CD4-positive, alpha-beta T cell treated with Interleukin-17A for 1 hour (primary cell): ENCODE data around the gene TDG.
"Not testable (repeated sequence)": the region's sequence is repeated elsewhere in the genome, so short reads cannot be mapped to it uniquely, and the experiment has no call there.

ENCODE experiments used
- DNase-seq: peaks from one replicate; pipeline ENCODE4 v3.0.0-alpha.2; 2020

Gene TDG

DNA sequence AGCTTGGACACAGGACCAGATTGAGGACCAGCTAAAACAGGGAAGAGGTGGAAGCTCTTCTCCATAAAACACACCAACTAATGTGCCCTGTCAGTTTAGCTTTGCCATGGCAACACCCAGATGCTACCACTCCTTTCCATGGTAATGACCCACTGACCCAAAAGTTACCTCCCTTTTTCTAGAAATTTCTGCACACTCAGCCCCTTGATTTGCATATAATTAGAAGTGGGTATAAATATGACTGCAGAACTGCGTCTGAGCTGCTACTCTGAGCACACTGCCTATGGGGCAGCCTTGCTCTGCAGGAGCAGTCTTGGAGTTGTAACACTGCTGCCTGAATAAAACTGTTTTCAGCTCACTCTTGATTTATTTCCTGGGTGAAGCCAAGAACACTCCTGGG is 3.2 kb upstream of the TDG start:
- DNase-seq: no peak

DNA sequence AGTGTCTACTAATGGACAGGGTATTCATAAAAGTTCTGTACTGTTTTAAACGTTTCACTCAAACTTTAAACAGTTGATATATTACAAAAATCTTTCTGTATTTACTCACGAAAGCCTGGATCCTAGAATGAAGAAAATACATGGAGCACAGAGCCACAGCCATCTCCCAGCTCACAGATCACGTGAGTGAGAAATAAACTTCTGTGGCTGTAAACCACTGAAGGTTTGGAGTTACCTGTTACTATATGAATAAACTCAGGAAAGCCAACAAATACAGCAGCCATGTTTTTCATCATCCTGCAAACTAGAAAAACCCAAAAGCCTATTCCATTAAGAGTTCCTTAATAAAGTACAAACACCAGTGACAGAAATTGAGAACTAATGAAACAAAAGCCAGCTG is 867 bp upstream of the TDG start:
- no peak for DNase-seq

DNA sequence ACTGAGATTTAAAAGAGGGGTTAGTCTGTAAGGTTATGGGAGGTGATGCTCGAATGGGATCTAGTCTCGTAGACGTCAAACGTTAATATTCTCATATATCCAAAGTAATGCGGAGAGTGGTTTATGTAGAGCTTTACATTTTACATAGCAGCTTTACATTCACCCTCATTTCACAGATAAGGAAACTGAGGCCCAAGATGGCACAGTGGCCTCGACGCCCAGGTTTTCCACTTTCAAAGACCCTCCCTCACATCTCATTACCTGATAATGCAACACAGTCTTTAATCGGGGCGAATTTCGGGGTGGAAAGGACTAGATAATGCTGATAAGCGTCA is 450 bp upstream of the TDG start:
- DNase-seq: no peak

DNA sequence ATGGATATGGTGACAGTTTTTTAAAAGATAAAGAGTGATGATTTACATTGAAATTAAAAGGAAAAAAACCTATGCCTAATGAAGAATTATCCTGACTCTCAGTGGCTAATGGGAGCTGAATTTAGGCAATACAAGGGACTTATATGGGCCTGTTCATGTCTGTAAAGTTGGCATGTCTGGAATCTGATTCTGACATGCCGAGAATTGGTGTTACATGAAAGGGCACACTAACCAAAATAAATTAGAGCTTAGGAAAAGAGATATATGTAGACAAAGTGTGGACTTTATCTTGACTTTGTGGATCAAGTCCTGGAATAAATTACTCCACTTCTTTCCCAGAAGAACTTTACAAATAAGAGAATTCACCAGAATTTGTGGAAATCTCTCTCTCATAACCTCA is 1.1 kb downstream of the TDG start:
- DNase-seq: no peak

DNA sequence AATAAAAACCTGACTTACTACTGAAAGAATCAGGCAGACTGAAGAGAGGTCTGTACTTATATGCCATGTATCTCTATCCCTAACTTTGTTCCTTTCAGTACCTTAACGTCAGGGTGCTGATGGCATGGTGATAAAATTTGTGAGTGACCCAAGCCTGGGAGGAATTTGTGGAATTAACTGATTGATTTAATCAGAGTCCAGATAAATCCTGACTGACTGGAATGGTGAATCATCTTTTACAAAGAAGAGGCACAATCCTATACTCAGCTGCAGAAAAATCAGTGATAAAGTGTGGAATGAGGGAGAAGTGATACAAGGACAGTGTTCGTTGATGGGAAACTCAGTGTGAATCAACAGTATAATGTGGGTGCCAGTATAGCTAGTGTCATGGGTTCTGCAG is 3.7 kb downstream of the TDG start:
- no peak for DNase-seq

- no peak for DNase-seq
Observed at GRCh38 chr12:103973909-103974308, 8.2 kb downstream of the TDG start.

GRCh38 chr12:103975368-103975767 is 9.7 kb downstream of the TDG start:
- no peak for DNase-seq

DNA sequence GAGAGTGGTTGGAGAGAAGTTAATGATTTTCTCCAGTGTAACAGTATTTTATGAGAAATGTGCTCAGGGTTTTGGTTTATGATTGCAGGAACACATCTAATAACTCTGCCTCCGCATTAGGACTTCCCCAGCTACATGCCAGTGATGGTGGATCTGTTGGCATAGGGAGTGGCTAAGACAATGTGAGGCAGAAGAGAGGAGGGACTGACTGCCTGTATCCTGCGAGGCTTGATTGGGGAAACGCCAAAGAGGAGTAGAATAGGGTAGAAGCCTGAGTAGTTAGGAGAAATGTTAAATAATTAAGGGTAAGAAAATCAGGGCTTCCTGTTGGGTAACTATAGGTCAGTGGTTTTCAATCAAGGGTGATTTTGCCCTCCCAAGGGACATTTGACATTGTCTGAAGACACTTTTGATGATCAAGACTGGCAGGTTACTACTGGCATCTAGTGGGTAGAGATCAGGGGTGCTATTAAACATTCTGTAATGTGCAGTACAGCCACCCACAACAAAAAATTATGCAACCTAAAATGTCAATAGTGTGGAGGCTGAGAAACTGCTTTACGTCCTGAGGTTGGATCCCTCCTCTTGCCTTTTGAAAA is 12.8 kb downstream of the TDG start:
- no peak for DNase-seq

GRCh38 chr12:103986829-103987228 is 21.2 kb downstream of the TDG start:
- DNase-seq: no peak

- DNase-seq: no peak
Observed at GRCh38 chr12:103994235-103994634, 28.6 kb downstream of the TDG start.

DNA sequence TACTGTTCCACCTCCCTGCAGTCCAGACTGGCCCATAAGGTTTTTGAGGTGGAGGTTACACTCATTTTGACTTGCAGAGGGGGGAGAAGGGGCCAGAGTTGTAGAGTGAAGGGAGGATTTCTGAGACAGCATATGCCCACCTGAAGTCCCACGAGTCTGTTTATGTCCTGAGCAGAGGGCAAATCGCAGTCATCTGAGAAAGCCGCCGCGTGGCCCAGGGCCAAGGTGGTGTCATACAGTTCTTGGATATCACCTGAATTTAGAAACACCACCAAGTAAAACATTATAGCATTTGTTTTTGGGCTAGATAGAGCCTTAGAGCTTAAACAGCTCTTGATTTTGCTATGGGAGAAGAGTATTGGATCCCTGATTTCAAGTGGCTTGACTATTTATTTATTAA is 30.9 kb downstream of the TDG start:
- DNase-seq: no peak

GRCh38 chr12:103997286-103997900 is 31.7 kb downstream of the TDG start:
- DNase-seq: no peak

DNA sequence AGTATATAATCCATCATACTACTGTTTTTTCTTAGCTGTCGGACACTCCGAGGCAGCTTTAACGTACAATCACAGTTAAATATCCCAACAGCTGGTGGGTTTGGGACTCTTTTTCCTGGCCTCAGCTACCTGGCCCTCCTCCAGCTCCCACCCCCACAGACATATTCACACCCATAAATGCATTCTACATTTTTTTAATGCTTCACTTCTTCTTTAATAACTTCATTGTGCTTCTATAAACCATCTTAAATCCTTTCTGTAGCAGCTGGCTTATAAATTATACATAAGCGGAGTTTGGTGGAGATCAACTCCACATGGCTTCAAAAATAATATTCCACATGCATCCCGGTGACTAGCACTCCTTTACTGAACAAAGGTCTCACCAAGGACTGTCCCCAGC is 33.3 kb downstream of the TDG start:
- DNase-seq: no peak

GRCh38 chr12:104000807-104001434 is 35.2 kb downstream of the TDG start:
- DNase-seq: no peak

- no peak for DNase-seq
Observed at GRCh38 chr12:104002686-104003085, 37.0 kb downstream of the TDG start.

DNA sequence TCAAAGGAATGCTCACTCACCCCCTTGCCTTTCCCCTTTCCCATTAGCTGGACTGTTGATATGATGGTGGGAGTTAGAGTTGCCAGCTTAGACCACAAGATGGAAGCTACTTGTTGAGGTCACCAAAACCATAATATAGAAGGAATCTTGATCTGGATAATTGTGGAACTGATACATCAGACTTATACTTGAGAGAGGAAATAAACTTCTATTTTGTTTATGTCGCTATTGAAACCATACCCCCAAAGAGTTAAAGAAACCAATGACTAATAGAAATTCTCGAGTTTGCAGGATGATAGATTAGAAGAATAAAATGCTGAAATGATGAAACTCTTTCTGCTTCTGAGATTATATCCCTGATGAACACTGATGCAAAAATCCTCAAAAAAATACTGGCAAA is 37.9 kb downstream of the TDG start:
- DNase-seq: no peak

GRCh38 chr12:104006929-104007328 is 41.3 kb downstream of the TDG start:
- no peak for DNase-seq

GRCh38 chr12:104010121-104010520 is 44.4 kb downstream of the TDG start:
- DNase-seq: no peak

DNA sequence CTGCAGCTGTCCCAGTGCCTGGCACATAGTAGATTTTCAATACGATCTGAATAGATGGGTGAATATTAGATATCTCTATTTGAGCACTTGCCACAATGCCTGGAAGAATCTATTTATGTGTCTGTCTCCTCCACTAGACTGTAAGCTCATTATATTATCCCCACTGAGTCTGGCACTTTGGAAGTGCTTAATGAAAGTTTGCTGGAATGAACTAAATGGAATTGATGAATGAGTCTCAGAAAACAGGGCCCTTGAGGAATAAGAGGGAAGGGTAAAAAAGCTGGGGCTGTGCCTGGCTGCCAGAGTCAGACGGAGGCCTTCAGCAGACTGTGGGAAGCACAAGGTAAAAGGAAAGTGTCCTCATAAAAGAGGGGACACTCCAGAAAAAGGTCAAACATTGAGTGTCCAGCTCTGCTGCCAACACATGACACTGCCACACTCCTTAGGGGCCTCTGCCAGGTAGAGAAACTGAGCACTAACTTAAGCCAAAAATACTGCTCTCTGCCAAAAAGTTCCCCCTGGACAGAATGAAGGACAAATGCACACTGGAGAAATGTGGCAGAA is 45.0 kb downstream of the TDG start:
- DNase-seq: no peak

DNA sequence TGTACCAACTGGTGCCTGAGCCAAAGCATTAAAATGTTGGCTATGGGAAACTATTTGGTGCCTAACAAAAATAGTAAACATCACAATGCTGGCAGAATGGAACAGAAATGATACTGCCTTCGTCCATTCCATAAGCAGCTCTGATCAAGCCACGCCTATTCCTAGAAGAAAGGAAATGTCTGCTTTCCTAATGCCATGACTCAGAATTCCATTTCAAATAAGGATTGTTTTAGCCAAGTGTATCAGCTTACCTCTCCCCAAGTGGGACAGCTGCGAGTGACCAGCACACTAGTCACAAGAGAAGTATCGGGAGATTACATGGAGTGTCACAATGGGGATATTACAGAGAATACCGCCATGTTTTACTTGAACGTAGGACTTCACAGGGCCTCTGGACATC is 45.6 kb downstream of the TDG start:
- no peak for DNase-seq

DNA sequence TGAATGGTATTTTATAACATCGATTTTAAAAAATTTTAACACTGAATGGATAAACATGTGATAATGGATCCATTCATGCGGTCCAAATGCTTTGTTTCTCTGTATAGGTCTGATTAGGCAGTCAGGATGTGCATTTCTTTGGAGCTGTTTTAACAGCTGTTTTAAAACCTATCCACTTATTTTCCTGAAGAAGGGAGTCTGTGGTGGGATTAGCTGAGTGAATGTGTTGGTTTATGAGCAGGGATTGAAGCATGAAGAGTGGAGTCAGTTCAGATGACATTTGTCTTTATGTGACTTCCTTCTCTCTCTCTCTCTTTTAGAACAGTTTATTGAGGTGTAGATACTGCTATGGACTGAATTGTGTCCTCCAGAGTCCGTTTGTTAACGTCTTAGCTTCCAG is 46.7 kb downstream of the TDG start:
- no peak for DNase-seq

DNA sequence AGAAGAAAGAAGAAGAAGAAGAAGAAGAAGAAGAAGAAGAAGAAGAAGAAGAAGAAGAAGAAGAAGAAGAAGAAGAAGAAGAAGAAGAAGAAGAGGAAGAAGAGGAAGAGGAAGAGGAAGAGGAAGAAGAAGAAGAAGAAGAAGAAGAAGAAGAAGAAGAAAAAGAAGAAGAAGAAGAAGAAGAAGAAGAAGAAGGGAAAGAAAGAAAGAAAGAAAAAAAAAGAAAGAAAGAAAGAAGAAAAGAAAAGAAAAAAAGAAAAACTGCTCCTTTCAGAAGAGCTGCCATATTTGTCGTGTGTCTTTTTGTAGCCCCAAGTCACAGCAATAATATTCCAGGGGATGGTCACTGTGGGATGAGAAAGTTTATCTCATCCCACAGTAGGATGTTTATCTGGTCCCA is 56.2 kb downstream of the TDG start:
- not testable (repeated sequence) for DNase-seq

GRCh38 chr12:104022786-104023185 is 57.1 kb downstream of the TDG start:
- DNase-seq: no peak

DNA sequence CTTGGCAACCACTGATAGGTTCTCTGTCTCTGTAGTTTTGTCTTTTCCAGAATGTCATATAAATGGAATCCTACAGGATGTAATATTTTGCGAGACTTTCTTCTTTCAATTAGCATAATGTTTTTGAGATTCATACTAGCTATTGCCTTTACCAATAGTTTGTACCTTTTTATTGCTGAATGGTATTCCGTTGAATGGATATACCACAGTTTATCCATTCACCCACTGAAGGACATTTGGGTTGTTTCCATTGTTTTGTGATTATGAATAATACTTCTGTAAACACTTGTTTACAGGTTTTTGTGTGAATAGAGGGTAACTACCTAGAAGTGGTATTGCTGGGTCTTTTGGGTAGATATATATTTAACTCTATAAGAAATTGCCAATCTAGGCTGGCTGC is 58.0 kb downstream of the TDG start:
- no peak for DNase-seq

DNA sequence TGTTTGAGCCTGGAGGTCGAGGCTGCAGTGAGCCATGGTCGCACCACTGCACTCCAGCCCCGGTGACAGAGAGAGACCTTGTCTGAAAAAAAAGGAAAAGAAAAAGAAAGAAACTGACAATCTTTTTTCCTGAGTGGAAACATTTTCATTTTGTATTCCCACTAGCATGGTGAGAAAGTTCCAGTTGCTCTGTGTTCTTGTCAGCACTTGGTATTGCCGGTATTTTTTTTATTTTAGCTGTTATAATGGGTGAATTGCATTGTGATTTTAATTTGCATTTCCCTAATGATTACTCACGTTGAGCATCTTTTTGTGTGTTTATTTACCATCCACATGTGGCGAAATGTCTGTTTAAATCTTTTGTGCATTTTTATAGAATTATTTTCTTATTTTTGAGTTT is 58.7 kb downstream of the TDG start:
- no peak for DNase-seq
